ENCODE measurements around the gene KRTAP10-6.
"Not testable (repeated sequence)": the region's sequence is repeated elsewhere in the genome, so short reads cannot be mapped to it uniquely, and the experiment has no call there.

The KRTAP10-6 gene

GRCh38 chr21:44598061-44598460, 5.8 kb upstream of the KRTAP10-6 start:
- no peak for DNase-seq

GRCh38 chr21:44596068-44596725, 3.9 kb upstream of the KRTAP10-6 start:
- DNase-seq = no peak

- DNase-seq = no peak
Measured at GRCh38 chr21:44595524-44595923, 3.2 kb upstream of the KRTAP10-6 start.

GRCh38 chr21:44594406-44594916, 2.2 kb upstream of the KRTAP10-6 start:
- no peak for DNase-seq

- no peak for DNase-seq
Measured at GRCh38 chr21:44593598-44594405, 1.5 kb upstream of the KRTAP10-6 start.

- DNase-seq = not testable (repeated sequence)
Measured at GRCh38 chr21:44591801-44592130, 539 bp downstream of the KRTAP10-6 start.

GRCh38 chr21:44590897-44591800, 1.2 kb downstream of the KRTAP10-6 start:
- not testable (repeated sequence) for DNase-seq

GRCh38 chr21:44590311-44590721, 2.0 kb downstream of the KRTAP10-6 start:
- no peak for DNase-seq

GRCh38 chr21:44589586-44590305, 2.6 kb downstream of the KRTAP10-6 start:
- no peak for DNase-seq

- no peak for DNase-seq
Measured at GRCh38 chr21:44589094-44589493, 3.2 kb downstream of the KRTAP10-6 start.

- no peak for DNase-seq
Measured at GRCh38 chr21:44585892-44586291, 6.4 kb downstream of the KRTAP10-6 start.

- peak; percentile 48 for DNase-seq
Measured at GRCh38 chr21:44583800-44584147, 8.5 kb downstream of the KRTAP10-6 start.

GRCh38 chr21:44583089-44583799, 9.1 kb downstream of the KRTAP10-6 start:
- no peak for DNase-seq

- no peak for DNase-seq
Measured at GRCh38 chr21:44582055-44582454, 10.2 kb downstream of the KRTAP10-6 start.

GRCh38 chr21:44581158-44581557, 11.1 kb downstream of the KRTAP10-6 start:
- no peak for DNase-seq

GRCh38 chr21:44580231-44580821, 12.0 kb downstream of the KRTAP10-6 start, which contains the start of gene KRTAP10-5:
Gene KRTAP10-5 (minus strand): TSS chr21:44580604. CDS start chr21:44580578, 26 bp downstream.
- not testable (repeated sequence) for DNase-seq

- DNase-seq = no peak
Measured at GRCh38 chr21:44579833-44580144, 12.5 kb downstream of the KRTAP10-6 start.

GRCh38 chr21:44579056-44579832, 13.1 kb downstream of the KRTAP10-6 start:
- no peak for DNase-seq

GRCh38 chr21:44578371-44579055, 13.8 kb downstream of the KRTAP10-6 start:
- no peak for DNase-seq

GRCh38 chr21:44576025-44576420, 16.3 kb downstream of the KRTAP10-6 start:
- DNase-seq = no peak

Measured in activated CD4-positive, alpha-beta T cell treated with anti-CD3 and anti-CD28 coated beads, Interleukin-2, Interleukin-6, amounts not matched to agents 100 ng/mL and 50 ng/mL, durations not matched to agents 16 hours and 8 hours (primary cell).